Transverse colon (tissue), 4 donors: ENCODE data around the gene HIPK2. TPM values are rescaled to one million over a fixed set of nuclear protein-coding genes. Genes with fewer than 3 reads are reported as not detected.

Source experiments
- DNase-seq: peaks from one replicate; pipeline ENCODE4 v3.0.0-alpha.2; 2019
- H3K27ac ChIP-seq, 4 donors: fragments of 200-600 bp; sonication (generic); 2 replicates each; pipeline ENCODE4 v1.5.1; 2016 to 2018; ENCODE audit warnings: inconsistent platforms in 4 of 4
- H3K27me3 ChIP-seq: fragments of 200-600 bp; sonication (generic); 2 replicates; pipeline ENCODE4 v1.5.1; 2017; ENCODE audit warnings: inconsistent platforms
- H3K36me3 ChIP-seq, 4 donors: fragments of 200-600 bp; sonication (generic); 2 replicates each; pipeline ENCODE4 v1.5.1; 2017 to 2019; ENCODE audit warnings: inconsistent platforms in 4 of 4
- H3K4me1 ChIP-seq, 4 donors: fragments of 200-600 bp; sonication (generic); 2 replicates each; pipeline ENCODE4 v1.5.1; 2017 to 2020; ENCODE audit warnings: inconsistent platforms in 4 of 4
- H3K4me3 ChIP-seq, 4 donors: fragments of 200-600 bp; sonication (generic); 1 replicate in 1 of 4; 2 replicates in 3 of 4; pipeline versions ENCODE4 v1.5.1 to v1.6.1; 2017 to 2019; ENCODE audit warnings: inconsistent platforms in 4 of 4
- H3K9me3 ChIP-seq, 2 donors: fragments of 200-600 bp; sonication (generic); 2 replicates each; pipeline ENCODE4 v1.5.1; 2017 to 2019; ENCODE audit warnings: inconsistent platforms in 2 of 2
- EP300 ChIP-seq: sonication (generic); formaldehyde crosslinking; IDR thresholded peaks from one replicate; pipeline ENCODE4 v1.6.1; 2017; ENCODE audit warnings: antibody characterized with exemption, low read depth
- POLR2A ChIP-seq: fragments of 450-650 bp; IDR thresholded peaks from one replicate; pipeline ENCODE4 v1.6.1; 2016; ENCODE audit warnings: antibody characterized with exemption, mild to moderate bottlenecking, moderate library complexity
- POLR2AphosphoS5 ChIP-seq, 3 donors: sonication (generic); formaldehyde crosslinking; IDR thresholded peaks; one replicate each; pipeline ENCODE4 v1.6.1; 2016; ENCODE audit warnings: antibody characterized with exemption in 3 of 3
- WGBS, 2 donors: methylation state at CpG; one replicate each; pipeline ENCODE4 v1.1.5; 2018; ENCODE audit warnings: low coverage in 1 of 2; 5-methylcytosine and 5-hydroxymethylcytosine counted together
- in situ Hi-C, 4 donors: fragments of 200-750 bp; cut with MboI; loops; one replicate each; pipeline versions ENCODE4 v1.15.0 to v1.15.1; 2017; ENCODE audit warnings: low sequenced_read_pairs in 3 of 4, low pct_ligation_motif_present in 1 of 4, low pct_unique_long_range_greater_than_20kb in 1 of 4
- intact Hi-C: fragments of 100-400 bp; cut with DNase I; formaldehyde crosslinking; loops from one replicate; pipeline ENCODE4 v1.15.1; 2023; ENCODE audit warnings: low total_unique reads
- total RNA-seq, 4 donors: library from RNA; depleted of rRNA; stranded (reverse); fragments of >200 nt; gene quantifications; one replicate each; pipeline ENCODE4 v1.1.0, GENCODE V29; 2016
- TF ChIP-seq, protein P1 (sequence below), 5 experiments: fragments of 200-600 bp in 3 of 5; fragments of 450-650 bp in 2 of 5; sonication (generic) in 3 of 5; IDR thresholded peaks; 1 replicate in 2 of 5; 2 replicates in 3 of 5; pipeline ENCODE4 v1.5.1; 2016 to 2017; ENCODE audit warnings: antibody characterized with exemption in 5 of 5, inconsistent platforms in 3 of 5, mild to moderate bottlenecking in 2 of 5, moderate library complexity in 1 of 5

HIPK2 gene
- total RNA-seq, 4 donors from 2014 or later, result 27.3 to 40.3 (median 33.6) TPM

DNA sequence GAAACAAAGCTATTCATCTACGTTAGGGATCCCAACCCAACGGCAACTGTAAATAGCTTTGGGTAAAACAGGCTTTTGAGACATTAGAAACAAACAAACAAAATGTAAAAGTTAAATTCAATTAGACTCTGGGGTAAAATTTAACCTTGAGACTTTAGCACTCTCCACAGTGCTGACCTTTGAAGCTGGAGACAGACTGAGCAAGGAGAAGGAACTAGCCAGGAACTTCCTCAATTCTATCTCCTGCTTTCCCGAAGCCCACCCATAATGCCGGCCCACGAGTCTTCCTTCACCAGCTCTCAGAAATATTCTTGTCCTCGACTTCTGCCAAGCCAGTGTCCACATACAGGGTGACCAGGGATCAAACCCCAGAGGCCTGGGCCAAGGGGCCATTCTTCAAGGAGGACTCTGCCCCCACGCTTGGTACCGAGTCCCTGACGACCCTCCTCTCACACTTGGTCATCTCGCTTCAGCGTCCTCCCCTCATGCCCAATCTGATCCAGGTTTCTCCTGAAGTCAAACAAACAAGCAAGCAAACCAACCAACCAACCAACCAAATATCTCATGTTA lies 114.1 kb downstream of the HIPK2 start:
- H3K27ac ChIP-seq, result no peak overlapping the region

DNA sequence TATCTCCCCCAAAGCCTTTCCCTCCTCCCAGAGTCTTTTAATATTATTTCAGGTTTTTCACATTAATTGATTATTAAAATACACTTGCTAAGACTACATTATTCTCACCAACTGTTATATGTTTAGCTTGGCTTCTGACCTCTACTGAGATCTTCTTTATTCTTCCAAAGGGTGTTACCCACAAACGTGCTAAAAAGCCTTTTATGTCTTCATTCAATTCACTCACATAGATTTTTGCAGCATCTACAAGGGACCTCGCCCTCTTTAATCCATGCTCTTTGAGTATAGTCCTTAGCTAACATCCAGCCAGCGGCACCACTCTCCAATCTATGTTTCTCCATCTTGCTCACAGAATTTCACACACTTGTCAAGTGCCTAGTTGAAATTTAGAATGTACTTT lies 115.9 kb downstream of the HIPK2 start:
- intact Hi-C loops, result no loop called here
- no peak for DNase-seq
- Histone ChIP-seq H3K36me3 (no peaks in the 10 kb centered on the region), H3K27ac (peak overlapping the region in 1 of 4 donors; percentile 73), H3K9me3 (no peaks in the 10 kb centered on the region), H3K27me3 (no peaks in the 10 kb centered on the region), H3K4me3 (no peak overlapping the region), H3K4me1 (peaks cover 25 to 43% (median 28%) of the 10 kb centered on the region in 4 donors)
- in situ Hi-C loops, result no loop called here
- 81 to 84% methylated on average over 3 of the region's 3 CpGs for WGBS, 2 donors
- TF ChIP-seq POLR2AphosphoS5 (IDR thresholded peaks at IDR 0.05), result no peak
- no peak for TF ChIP-seq POLR2A
- no peak for TF ChIP-seq EP300
- TF ChIP-seq, protein P1, sequence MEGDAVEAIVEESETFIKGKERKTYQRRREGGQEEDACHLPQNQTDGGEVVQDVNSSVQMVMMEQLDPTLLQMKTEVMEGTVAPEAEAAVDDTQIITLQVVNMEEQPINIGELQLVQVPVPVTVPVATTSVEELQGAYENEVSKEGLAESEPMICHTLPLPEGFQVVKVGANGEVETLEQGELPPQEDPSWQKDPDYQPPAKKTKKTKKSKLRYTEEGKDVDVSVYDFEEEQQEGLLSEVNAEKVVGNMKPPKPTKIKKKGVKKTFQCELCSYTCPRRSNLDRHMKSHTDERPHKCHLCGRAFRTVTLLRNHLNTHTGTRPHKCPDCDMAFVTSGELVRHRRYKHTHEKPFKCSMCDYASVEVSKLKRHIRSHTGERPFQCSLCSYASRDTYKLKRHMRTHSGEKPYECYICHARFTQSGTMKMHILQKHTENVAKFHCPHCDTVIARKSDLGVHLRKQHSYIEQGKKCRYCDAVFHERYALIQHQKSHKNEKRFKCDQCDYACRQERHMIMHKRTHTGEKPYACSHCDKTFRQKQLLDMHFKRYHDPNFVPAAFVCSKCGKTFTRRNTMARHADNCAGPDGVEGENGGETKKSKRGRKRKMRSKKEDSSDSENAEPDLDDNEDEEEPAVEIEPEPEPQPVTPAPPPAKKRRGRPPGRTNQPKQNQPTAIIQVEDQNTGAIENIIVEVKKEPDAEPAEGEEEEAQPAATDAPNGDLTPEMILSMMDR (IDR thresholded peaks at IDR 0.05), result no peak

More for the DNA sequence above, 114.1 kb downstream of the HIPK2 start:
- Histone ChIP-seq H3K27me3 (no peaks in the 10 kb centered on the region), H3K9me3 (no peaks in the 10 kb centered on the region), H3K36me3 (no peaks in the 10 kb centered on the region), H3K4me3 (no peak overlapping the region), H3K4me1 (peaks cover 25 to 43% (median 27%) of the 10 kb centered on the region in 4 donors)
- intact Hi-C loops (no loop called here), in situ Hi-C loops (no loop called here)
- 81 to 87% methylated on average over 6 to 11 of the region's 11 CpGs for WGBS, 2 donors
- no peak for DNase-seq
- no peak for TF ChIP-seq POLR2AphosphoS5 (IDR thresholded peaks at IDR 0.05)
- TF ChIP-seq, protein P1 (IDR thresholded peaks at IDR 0.05), result no peak
- TF ChIP-seq EP300, result no peak
- no peak for TF ChIP-seq POLR2A

DNA sequence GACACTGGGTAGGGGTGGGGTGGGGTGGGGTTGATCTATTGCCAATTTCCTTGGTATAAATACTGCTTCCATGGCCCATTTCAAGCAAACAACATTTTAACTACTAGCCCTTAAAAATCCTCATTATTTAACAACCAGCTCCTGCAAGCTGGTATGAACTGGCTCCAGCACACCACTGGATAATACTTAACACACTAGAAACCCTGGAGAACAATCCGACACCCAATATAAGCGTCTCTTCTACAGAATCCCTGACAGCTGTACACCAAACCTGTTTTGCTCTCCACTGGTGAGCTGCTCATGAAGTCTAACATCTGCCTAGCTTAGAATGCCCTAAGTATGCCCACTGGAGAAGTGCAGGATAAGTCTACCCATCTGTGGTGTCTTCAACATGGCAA lies 116.8 kb downstream of the HIPK2 start:
- Histone ChIP-seq H3K9me3 (no peaks in the 10 kb centered on the region), H3K36me3 (no peaks in the 10 kb centered on the region), H3K4me1 (peaks cover 25 to 43% (median 28%) of the 10 kb centered on the region in 4 donors), H3K4me3 (no peak overlapping the region), H3K27ac (peak overlapping the region; percentile 31 to 73 (median 60)), H3K27me3 (no peaks in the 10 kb centered on the region)
- DNase-seq, result no peak
- intact Hi-C loops, result no loop called here
- in situ Hi-C loops, result no loop called here
- 76 to 85% methylated on average over 2 of the region's 2 CpGs for WGBS, 2 donors
- no peak for TF ChIP-seq EP300
- no peak for TF ChIP-seq POLR2AphosphoS5 (IDR thresholded peaks at IDR 0.05)

DNA sequence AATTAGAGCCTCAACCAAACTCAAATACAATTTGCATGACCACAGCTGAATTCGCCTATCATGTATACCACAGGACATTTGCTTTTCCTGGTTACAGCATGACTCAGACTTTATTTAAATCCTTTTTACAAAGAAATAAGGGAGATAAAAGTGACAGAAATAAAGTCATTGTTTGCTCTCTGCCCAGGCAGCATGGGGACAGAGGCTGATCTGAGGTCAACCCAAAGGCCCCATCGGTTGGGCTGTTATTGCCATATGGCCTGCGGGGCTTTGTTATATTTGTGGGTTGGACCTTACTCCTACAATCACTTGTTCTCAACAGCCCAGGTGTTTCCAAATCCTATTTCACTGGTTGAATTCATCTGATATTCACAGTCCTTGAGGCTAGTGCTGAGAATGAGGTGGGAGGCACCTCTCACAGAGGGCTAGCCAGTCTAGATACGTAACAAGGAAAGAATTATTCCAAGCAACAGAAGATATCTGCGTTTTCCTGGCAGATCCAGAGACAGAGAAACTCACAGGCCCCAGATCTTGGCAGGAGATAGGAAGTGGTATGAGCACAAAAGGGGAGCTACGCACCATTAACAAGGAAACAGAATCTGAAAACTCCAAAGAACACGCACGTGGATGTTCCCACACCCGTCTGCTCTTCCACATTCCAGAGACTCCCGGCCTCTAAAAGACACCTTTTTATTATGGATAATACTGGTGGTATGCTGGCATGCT lies 117.3 kb downstream of the HIPK2 start:
- Histone ChIP-seq H3K36me3 (no peaks in the 10 kb centered on the region), H3K9me3 (no peaks in the 10 kb centered on the region), H3K27me3 (no peaks in the 10 kb centered on the region), H3K4me1 (peaks cover 25 to 43% (median 28%) of the 10 kb centered on the region in 4 donors), H3K4me3 (no peak overlapping the region), H3K27ac (peak overlapping the region; percentile 31 to 73 (median 60))
- intact Hi-C loops (no loop called here), in situ Hi-C loops (no loop called here)
- 64 to 84% methylated on average over 7 to 10 of the region's 10 CpGs for WGBS, 2 donors
- DNase-seq, result peak; percentile 33
- no peak for TF ChIP-seq EP300
- TF ChIP-seq POLR2A, result no peak
- peak in 1 of 3 donors; percentile 31 for TF ChIP-seq POLR2AphosphoS5 (IDR thresholded peaks at IDR 0.05)
- TF ChIP-seq, protein P1 (IDR thresholded peaks at IDR 0.05), result no peak
